Measurements from ENCODE around the gene SOCS3.

Gene SOCS3

GRCh38 chr17:78403822-78404221, 43.9 kb upstream of the SOCS3 start:
- no peak for DNase-seq (ENCODE audit: low read depth)
- H3K4me3 ChIP-seq (replicated peaks; ENCODE audit: low read depth, low read length) = no peak overlapping the region
- TF ChIP-seq CTCF (IDR thresholded peaks at IDR 0.05; ENCODE audit: low read length, missing control alignments) = no peak

- no peak for TF ChIP-seq CTCF (IDR thresholded peaks at IDR 0.05; ENCODE audit: low read length, missing control alignments)
- DNase-seq (ENCODE audit: low read depth) = no peak
- no peak overlapping the region for H3K4me3 ChIP-seq (replicated peaks; ENCODE audit: low read depth, low read length)
These were observed 42.0 kb upstream of the SOCS3 start for GRCh38 chr17:78401891-78402290.

- TF ChIP-seq CTCF (IDR thresholded peaks at IDR 0.05; ENCODE audit: low read length, missing control alignments) = no peak
- no peak for DNase-seq (ENCODE audit: low read depth)
- no peak overlapping the region for H3K4me3 ChIP-seq (replicated peaks; ENCODE audit: low read depth, low read length)
These were observed 41.4 kb upstream of the SOCS3 start for GRCh38 chr17:78401246-78401645.

GRCh38 chr17:78400581-78401240, 40.8 kb upstream of the SOCS3 start:
- no peak for TF ChIP-seq CTCF (IDR thresholded peaks at IDR 0.05; ENCODE audit: low read length, missing control alignments)
- DNase-seq (ENCODE audit: low read depth) = no peak
- no peak overlapping the region for H3K4me3 ChIP-seq (replicated peaks; ENCODE audit: low read depth, low read length)

GRCh38 chr17:78399693-78400144, 39.8 kb upstream of the SOCS3 start:
- H3K4me3 ChIP-seq (replicated peaks; ENCODE audit: low read depth, low read length) = no peak overlapping the region
- no peak for DNase-seq (ENCODE audit: low read depth)
- no peak for TF ChIP-seq CTCF (IDR thresholded peaks at IDR 0.05; ENCODE audit: low read length, missing control alignments)

- no peak overlapping the region for H3K4me3 ChIP-seq (replicated peaks; ENCODE audit: low read depth, low read length)
- no peak for TF ChIP-seq CTCF (IDR thresholded peaks at IDR 0.05; ENCODE audit: low read length, missing control alignments)
- no peak for DNase-seq (ENCODE audit: low read depth)
These were observed 39.3 kb upstream of the SOCS3 start for GRCh38 chr17:78399028-78399692.

GRCh38 chr17:78398390-78398789, 38.5 kb upstream of the SOCS3 start:
- TF ChIP-seq CTCF (IDR thresholded peaks at IDR 0.05; ENCODE audit: low read length, missing control alignments) = no peak
- H3K4me3 ChIP-seq (replicated peaks; ENCODE audit: low read depth, low read length) = no peak overlapping the region
- DNase-seq (ENCODE audit: low read depth) = no peak
